ENCODE measurements around the gene BACH1. TPM values are rescaled to one million over a fixed set of nuclear protein-coding genes. Genes with fewer than 3 reads are reported as not detected.
"Not testable (repeated sequence)": the region's sequence is repeated elsewhere in the genome, so short reads cannot be mapped to it uniquely, and the experiment has no call there.

BACH1 gene
- total RNA-seq, 2 experiments from 2014 or later: 18.6 to 38.4 TPM

DNA sequence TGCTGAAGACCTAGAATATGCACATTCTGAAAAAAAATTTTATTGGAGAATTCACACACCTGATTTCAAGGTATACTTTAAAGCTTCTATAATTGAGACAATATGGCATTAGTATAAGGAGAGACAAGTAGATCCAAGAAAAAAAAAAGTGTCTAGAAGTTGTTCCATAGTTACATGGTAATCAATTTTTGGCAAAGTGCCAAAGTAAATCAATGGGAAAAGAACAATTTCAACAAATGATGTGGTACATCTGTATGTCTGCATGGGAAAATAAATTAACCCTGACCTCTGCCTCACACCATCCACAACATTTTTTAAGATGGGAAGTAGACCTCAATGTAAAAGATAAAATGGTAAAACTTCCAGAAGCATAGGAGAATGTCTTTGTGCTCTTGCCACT lies 21.3 kb upstream of the BACH1 start:
- DNase-seq (ENCODE audit: low spot score): no peak
- TF ChIP-seq EZH2phosphoT487 (IDR thresholded peaks at IDR 0.05; ENCODE audit: borderline replicate concordance, low read depth, low read length): no peak
- TF ChIP-seq, protein P1, sequence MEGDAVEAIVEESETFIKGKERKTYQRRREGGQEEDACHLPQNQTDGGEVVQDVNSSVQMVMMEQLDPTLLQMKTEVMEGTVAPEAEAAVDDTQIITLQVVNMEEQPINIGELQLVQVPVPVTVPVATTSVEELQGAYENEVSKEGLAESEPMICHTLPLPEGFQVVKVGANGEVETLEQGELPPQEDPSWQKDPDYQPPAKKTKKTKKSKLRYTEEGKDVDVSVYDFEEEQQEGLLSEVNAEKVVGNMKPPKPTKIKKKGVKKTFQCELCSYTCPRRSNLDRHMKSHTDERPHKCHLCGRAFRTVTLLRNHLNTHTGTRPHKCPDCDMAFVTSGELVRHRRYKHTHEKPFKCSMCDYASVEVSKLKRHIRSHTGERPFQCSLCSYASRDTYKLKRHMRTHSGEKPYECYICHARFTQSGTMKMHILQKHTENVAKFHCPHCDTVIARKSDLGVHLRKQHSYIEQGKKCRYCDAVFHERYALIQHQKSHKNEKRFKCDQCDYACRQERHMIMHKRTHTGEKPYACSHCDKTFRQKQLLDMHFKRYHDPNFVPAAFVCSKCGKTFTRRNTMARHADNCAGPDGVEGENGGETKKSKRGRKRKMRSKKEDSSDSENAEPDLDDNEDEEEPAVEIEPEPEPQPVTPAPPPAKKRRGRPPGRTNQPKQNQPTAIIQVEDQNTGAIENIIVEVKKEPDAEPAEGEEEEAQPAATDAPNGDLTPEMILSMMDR (conservative IDR thresholded peaks at IDR 0.05; ENCODE audit: low read length): no peak
- Histone ChIP-seq H3K4me2 (ENCODE audit: low read length) (no peak overlapping the region), H2AFZ (ENCODE audit: low read length) (no peak overlapping the region), H3K4me3 (ENCODE audit: low read depth, low read length, poor library complexity, severe bottlenecking) (no peak overlapping the region), H3K9me3 (ENCODE audit: low read length) (no peaks in the 10 kb centered on the region), H3K36me3 (ENCODE audit: insufficient read depth, low read length) (no peaks in the 10 kb centered on the region), H3K9me2 (ENCODE audit: insufficient read depth, low read length) (no peaks in the 10 kb centered on the region), H4K20me1 (ENCODE audit: insufficient read depth, low read length) (no peaks in the 10 kb centered on the region), H3K27ac (ENCODE audit: low read depth, low read length, poor library complexity, severe bottlenecking) (no peak overlapping the region), H3K4me1 (ENCODE audit: insufficient read depth, low read length, poor library complexity, severe bottlenecking) (no peaks in the 10 kb centered on the region), H3K79me2 (ENCODE audit: insufficient read depth, low read depth, low read length) (no peaks in the 10 kb centered on the region)
- BruUV-seq (replicated peaks): no TSS peak
- intact Hi-C loops (cut with micrococcal nuclease; ENCODE audit: unreplicated experiment): no loop called here
- CTCF ChIA-PET (ENCODE audit: unreplicated experiment): no interaction called here
- POLR2A ChIA-PET: interaction anchor here (0.6 to 1.3 kb wide), 3 partner anchors 10 to 36 kb away, joined by 3 to 5 read pairs (median 4); no protein-coding TSS in a partner anchor

DNA sequence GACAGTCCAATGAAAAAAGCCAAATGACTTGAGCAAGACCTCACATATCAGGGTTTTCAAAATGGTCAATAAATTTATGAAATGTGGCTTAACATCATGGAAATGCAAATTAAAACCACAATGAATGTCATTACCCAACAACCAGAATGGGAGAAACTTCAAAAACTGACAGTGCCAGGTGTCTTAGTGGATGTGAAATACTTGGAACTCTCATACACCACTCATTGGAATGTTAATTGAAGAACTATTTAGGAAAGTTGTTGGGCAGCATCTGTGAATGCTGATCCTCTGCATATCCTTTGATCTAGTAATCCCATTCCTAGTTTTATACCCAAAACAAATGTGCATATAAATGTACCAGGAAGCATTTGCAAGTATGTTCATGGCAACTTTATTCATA lies 19.2 kb upstream of the BACH1 start:
- Histone ChIP-seq H3K9me2 (ENCODE audit: insufficient read depth, low read length) (no peaks in the 10 kb centered on the region), H3K27ac (ENCODE audit: low read depth, low read length, poor library complexity, severe bottlenecking) (no peak overlapping the region), H3K4me1 (ENCODE audit: insufficient read depth, low read length, poor library complexity, severe bottlenecking) (no peaks in the 10 kb centered on the region), H3K4me3 (ENCODE audit: low read depth, low read length, poor library complexity, severe bottlenecking) (no peak overlapping the region), H3K4me2 (ENCODE audit: low read length) (no peak overlapping the region), H3K79me2 (ENCODE audit: insufficient read depth, low read depth, low read length) (no peaks in the 10 kb centered on the region), H3K9me3 (ENCODE audit: low read length) (no peaks in the 10 kb centered on the region), H3K36me3 (ENCODE audit: insufficient read depth, low read length) (no peaks in the 10 kb centered on the region), H2AFZ (ENCODE audit: low read length) (no peak overlapping the region), H4K20me1 (ENCODE audit: insufficient read depth, low read length) (no peaks in the 10 kb centered on the region)
- TF ChIP-seq, protein P1 (conservative IDR thresholded peaks at IDR 0.05; ENCODE audit: low read length): no peak
- no peak for TF ChIP-seq EZH2phosphoT487 (IDR thresholded peaks at IDR 0.05; ENCODE audit: borderline replicate concordance, low read depth, low read length)
- ChIA-PET POLR2A (interaction anchor here (0.6 kb wide), 1 partner anchor 21 kb away, joined by 3 read pairs; no protein-coding TSS in a partner anchor), CTCF (ENCODE audit: unreplicated experiment) (no interaction called here)
- intact Hi-C loops (cut with micrococcal nuclease; ENCODE audit: unreplicated experiment): no loop called here
- BruUV-seq (replicated peaks): no TSS peak
- DNase-seq (ENCODE audit: low spot score): no peak

DNA sequence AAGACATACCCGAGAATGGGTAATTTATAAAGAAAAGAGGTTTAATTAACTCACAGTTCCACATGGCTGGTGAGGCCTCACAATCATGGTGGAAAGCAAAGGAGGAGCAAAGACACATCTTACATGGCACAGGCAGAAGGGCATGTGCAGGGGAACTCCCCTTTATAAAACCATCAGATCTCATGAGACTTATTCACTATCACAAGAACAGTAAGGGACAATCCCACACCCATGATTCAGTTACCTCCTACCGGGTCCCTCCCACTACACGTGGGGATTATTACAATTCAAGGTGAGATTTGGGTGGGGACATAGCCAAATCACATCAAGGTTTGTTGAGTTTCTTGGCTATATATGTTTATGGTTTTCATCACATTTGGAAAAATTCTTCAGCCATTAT lies 16.9 kb upstream of the BACH1 start:
- intact Hi-C loops (cut with micrococcal nuclease; ENCODE audit: unreplicated experiment); H4K20me1 ChIP-seq (ENCODE audit: insufficient read depth, low read length); H3K9me2 ChIP-seq (ENCODE audit: insufficient read depth, low read length); H3K27ac ChIP-seq (ENCODE audit: low read depth, low read length, poor library complexity, severe bottlenecking); DNase-seq (ENCODE audit: low spot score); H2AFZ ChIP-seq (ENCODE audit: low read length); H3K4me2 ChIP-seq (ENCODE audit: low read length); H3K4me3 ChIP-seq (ENCODE audit: low read depth, low read length, poor library complexity, severe bottlenecking); CTCF ChIA-PET (ENCODE audit: unreplicated experiment); H3K4me1 ChIP-seq (ENCODE audit: insufficient read depth, low read length, poor library complexity, severe bottlenecking); H3K9me3 ChIP-seq (ENCODE audit: low read length); H3K79me2 ChIP-seq (ENCODE audit: insufficient read depth, low read depth, low read length); H3K36me3 ChIP-seq (ENCODE audit: insufficient read depth, low read length); BruUV-seq (replicated peaks); POLR2A ChIA-PET: not testable (repeated sequence)

Data from OCI-LY7 (cell line).